Measurements from ENCODE around the gene REPS2.

DNA sequence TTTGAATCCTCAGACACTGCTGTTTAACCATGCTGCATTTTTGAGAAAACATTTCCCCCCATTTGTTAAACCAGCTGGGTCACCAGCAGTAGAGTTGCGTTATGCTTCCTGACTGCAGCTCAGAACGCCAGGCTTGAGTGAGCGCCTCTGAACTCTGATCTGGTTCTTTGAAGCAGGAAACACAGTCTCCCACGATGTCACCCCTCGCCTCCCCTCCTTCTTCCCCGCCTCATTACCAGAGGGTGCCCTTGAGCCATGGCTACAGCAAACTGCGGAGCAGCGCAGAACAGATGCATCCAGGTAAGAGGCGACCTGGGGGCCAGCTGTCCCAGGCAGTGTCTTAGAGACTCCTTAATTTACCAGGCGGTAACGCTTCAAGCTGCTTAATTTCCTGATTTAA, 78.4 kb downstream of the REPS2 start:
- TF ChIP-seq CTCF (IDR thresholded peaks at IDR 0.05; ENCODE audit: low read depth, low read length, poor library complexity, severe bottlenecking) (no peak), EZH2phosphoT487 (IDR thresholded peaks at IDR 0.05; ENCODE audit: borderline replicate concordance, low read length) (no peak)

Measured in DOHH2 (cell line).